Natural killer cell treated with Interleukin-12 subunit alpha and Interleukin-12 subunit beta and Interleukin-15 and Interleukin-18, amount 100 ng/mL, for 72 hours (primary cell): ENCODE data around the gene APC2. TPM values are rescaled to one million over a fixed set of nuclear protein-coding genes. Genes with fewer than 3 reads are reported as not detected.

Experiments
- ATAC-seq, 2 donors: fragments of 150-1000 bp; cut with Tn5 transposase in 1 of 2; sonication (Bioruptor Pico), chemical (Tn5 transposase) in 1 of 2; 2 replicates each; pipeline ENCODE4 v1.10.0; 2021
- DNase-seq: peaks from one replicate; pipeline ENCODE4 v3.0.0; 2022; ENCODE audit warnings: low spot score
- H3K27ac Mint-ChIP-seq, 2 donors: 1 replicate in 1 of 2; 2 replicates in 1 of 2; pipeline ENCODE4 v1.8.0; 2022; ENCODE audit warnings: mixed read lengths in 2 of 2, mild to moderate bottlenecking in 1 of 2, moderate library complexity in 1 of 2
- H3K27me3 Mint-ChIP-seq, 2 donors: 1 replicate in 1 of 2; 2 replicates in 1 of 2; pipeline ENCODE4 v1.8.0; 2022; ENCODE audit warnings: mixed read lengths in 2 of 2
- H3K36me3 Mint-ChIP-seq: one replicate; pipeline ENCODE4 v1.8.0; 2022; ENCODE audit warnings: mixed read lengths
- H3K4me1 Mint-ChIP-seq, 2 donors: 1 replicate in 1 of 2; 2 replicates in 1 of 2; pipeline ENCODE4 v1.8.0; 2022; ENCODE audit warnings: low read depth in 2 of 2, mixed read lengths in 2 of 2, mild to moderate bottlenecking in 1 of 2
- H3K4me3 Mint-ChIP-seq: one replicate; pipeline ENCODE4 v1.8.0; 2022; ENCODE audit warnings: mixed read lengths
- H3K9me3 Mint-ChIP-seq: 2 replicates; pipeline ENCODE4 v1.8.0; 2022; ENCODE audit warnings: mixed read lengths
- total RNA-seq, 2 donors: library from RNA; stranded (reverse); gene quantifications; one replicate each; pipeline ENCODE4 v1.2.3, GENCODE V29; 2022

The APC2 gene
- total RNA-seq, 2 donors from 2014 or later: 0.05 to 0.17 TPM

DNA sequence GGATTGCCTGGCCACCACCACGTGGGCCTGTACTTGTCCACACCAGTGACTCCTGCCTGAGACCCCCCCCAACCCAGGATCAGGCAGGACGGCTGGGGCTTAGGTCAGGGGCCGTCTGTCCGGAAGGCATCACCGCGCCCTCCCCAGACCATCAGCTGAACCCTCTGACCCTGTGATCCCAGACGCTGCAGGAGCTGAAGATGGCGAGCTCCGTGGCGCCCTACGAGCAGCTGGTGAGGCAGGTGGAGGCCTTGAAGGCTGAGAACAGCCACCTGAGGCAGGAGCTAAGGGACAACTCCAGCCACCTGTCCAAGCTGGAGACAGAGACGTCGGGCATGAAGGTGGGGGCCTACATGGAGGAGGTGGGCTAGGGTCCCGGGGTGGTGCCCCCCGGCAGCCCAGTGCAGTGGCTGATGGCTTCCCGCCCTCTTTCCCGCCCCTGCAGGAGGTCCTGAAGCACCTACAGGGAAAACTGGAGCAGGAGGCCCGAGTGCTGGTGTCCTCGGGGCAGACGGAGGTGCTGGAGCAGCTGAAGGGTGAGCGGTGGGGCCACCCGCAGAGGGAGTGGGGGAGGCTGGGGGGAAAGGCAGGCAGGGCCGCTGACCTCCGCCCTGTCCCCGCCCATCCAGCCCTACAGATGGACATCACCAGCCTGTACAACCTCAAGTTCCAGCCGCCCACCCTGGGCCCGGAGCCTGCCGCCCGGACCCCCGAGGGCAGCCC lies 3.0 kb downstream of the APC2 start:
- no peak overlapping the region for H3K4me3 Mint-ChIP-seq
- peaks cover 0 to 18% of the 10 kb centered on the region in 2 donors for H3K4me1 Mint-ChIP-seq
- H3K9me3 Mint-ChIP-seq: no peaks in the 10 kb centered on the region
- no peaks in the 10 kb centered on the region for H3K36me3 Mint-ChIP-seq
- ATAC-seq (no peak), DNase-seq (no peak)
- H3K27me3 Mint-ChIP-seq: peaks cover 29% of the 10 kb centered on the region in 2 donors
- no peak overlapping the region for H3K27ac Mint-ChIP-seq

DNA sequence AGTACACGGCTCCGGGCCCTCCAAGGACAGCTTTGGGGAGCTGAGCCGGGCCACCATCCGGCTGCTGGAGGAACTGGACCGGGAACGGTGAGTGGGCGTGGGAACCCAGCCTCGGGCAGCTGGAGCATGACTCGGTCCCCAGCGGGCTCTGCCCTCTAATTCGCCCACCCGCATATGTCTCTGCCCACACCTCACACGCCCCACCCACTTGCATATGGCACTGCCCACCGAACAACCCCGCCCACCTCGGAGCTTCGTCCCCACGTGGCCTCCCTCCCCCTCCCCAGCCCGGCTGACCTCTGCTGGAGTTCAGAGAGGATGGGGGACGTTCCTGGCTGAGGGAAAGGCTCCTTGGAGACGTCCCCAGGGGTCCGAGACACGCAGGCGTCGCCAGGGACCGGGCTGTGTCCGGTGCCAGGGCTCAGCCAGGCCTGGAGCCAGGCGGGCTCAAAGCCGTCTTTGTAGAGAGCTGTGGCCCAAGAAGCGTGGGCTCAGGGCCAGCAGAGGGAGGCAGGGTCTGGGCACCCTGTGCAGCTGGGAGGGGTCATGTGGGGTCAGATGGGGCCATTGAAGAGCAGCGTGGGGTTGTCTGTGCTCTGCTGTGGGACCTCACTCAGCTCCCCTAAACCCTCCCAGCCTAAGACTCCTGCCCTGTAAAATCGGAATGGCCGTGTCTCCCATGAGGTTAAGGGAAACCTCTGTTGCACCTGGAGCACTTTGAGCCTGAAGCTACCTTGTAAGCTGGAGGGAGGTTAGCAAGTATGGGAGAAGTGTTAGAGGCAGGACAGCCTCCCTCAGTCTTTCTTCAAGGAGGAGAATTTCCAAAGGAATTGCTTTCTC lies 3.8 kb downstream of the APC2 start:
- no peak overlapping the region for H3K27ac Mint-ChIP-seq
- no peak for ATAC-seq
- no peaks in the 10 kb centered on the region for H3K9me3 Mint-ChIP-seq
- H3K36me3 Mint-ChIP-seq: no peaks in the 10 kb centered on the region
- peaks cover 0 to 18% of the 10 kb centered on the region in 2 donors for H3K4me1 Mint-ChIP-seq
- H3K4me3 Mint-ChIP-seq: no peak overlapping the region
- no peak for DNase-seq
- peaks cover 25 to 29% of the 10 kb centered on the region in 2 donors for H3K27me3 Mint-ChIP-seq

DNA sequence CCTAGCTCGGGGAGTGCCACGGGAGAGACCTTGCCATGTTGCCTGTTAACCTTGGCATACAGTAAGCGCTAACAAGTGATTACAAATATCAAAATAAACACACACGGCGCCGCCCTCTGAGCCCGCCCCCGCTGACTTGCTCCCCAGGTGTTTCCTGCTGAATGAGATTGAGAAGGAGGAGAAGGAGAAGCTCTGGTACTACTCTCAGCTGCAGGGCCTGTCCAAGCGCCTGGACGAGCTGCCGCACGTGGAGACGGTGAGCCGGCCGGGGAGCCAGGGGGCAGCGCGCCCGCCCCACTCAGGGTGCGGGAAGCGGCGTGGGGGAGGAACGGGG lies 5.0 kb downstream of the APC2 start:
- no peak overlapping the region for H3K4me3 Mint-ChIP-seq
- ATAC-seq (no peak), DNase-seq (no peak)
- H3K9me3 Mint-ChIP-seq: no peaks in the 10 kb centered on the region
- H3K27me3 Mint-ChIP-seq: peaks cover 17 to 24% of the 10 kb centered on the region in 2 donors
- no peak overlapping the region for H3K27ac Mint-ChIP-seq
- peaks cover 0 to 14% of the 10 kb centered on the region in 2 donors for H3K4me1 Mint-ChIP-seq
- no peaks in the 10 kb centered on the region for H3K36me3 Mint-ChIP-seq

DNA sequence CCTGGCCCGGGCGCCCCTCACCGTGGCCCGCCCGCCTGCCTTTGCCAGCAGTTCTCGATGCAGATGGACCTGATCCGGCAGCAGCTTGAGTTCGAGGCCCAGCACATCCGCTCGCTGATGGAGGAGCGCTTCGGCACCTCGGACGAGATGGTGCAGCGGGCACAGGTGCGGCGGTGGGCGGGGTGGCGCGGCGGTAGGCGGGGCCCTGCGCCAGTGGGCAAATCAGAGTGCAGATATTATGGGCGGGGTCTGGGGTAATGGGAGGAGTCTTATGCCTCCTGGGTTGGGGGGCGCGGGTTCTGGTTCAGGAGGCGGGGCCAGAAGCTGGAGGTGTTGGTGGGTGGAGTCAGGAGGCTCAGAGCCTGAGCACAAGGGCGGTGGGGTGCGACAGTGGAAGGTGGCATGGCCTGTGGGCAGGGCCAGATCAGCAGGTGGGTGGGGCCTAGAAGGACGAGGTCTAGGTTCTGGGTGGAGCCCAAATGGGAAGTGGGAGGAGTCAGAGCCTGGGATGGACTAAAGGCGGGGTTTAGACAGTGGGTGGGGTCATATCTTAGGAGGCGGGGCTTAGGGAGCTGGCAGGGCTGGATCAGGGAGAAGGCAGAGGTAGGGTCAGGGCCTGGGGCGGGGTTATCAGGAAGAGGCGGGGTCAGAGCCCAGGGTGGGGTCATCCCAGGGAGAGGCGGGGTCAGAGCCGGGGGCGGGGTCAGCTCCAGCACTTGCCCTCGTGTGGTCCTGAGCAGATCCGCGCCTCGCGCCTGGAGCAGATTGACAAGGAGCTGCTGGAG lies 5.6 kb downstream of the APC2 start:
- Mint-ChIP-seq H3K27me3 (peaks cover 15 to 24% of the 10 kb centered on the region in 2 donors), H3K4me3 (no peak overlapping the region), H3K4me1 (peaks cover 0 to 14% of the 10 kb centered on the region in 2 donors), H3K36me3 (no peaks in the 10 kb centered on the region), H3K27ac (no peak overlapping the region), H3K9me3 (no peaks in the 10 kb centered on the region)
- DNase-seq (no peak), ATAC-seq (peak; percentile 60 to 81)

DNA sequence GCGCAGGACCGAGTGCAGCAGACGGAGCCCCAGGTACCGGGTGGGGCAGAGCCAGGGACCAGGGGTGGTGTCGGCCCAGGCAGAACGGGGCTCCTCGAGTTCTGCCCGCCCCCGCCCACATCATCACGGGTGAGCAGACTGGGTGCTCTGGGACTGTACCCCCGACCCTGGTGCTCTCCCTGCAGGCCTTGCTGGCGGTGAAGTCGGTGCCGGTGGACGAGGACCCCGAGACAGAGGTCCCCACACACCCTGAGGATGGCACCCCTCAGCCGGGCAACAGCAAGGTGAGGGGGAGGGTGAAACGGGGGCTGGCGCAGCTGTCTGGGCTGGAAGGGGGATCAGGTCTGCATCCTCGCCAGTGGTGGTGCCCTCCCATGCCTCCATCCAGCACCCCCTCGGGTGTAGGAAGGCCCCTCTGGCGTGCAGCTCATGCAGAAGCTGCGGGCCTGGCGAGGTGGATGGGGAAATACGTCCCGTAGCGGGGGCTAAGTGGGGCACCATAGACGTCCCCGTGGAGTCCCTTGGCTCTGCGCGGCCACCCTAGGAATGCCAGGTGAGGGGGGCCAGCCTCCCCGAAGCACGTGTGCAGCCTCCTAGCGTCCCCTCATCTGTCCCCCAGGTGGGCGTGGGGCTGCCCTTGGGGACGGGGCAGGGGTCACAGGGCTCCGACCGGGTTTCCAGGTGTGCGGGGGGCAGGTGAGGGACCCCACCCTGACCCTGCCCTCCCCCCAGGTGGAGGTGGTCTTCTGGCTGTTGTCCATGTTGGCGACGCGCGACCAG lies 6.4 kb downstream of the APC2 start:
- no peak overlapping the region for H3K27ac Mint-ChIP-seq
- no peak overlapping the region for H3K4me3 Mint-ChIP-seq
- peaks cover 7 to 18% of the 10 kb centered on the region in 2 donors for H3K27me3 Mint-ChIP-seq
- H3K36me3 Mint-ChIP-seq: no peaks in the 10 kb centered on the region
- no peak for DNase-seq
- no peaks in the 10 kb centered on the region for H3K9me3 Mint-ChIP-seq
- ATAC-seq: no peak
- H3K4me1 Mint-ChIP-seq: peaks cover 0 to 9% of the 10 kb centered on the region in 2 donors

DNA sequence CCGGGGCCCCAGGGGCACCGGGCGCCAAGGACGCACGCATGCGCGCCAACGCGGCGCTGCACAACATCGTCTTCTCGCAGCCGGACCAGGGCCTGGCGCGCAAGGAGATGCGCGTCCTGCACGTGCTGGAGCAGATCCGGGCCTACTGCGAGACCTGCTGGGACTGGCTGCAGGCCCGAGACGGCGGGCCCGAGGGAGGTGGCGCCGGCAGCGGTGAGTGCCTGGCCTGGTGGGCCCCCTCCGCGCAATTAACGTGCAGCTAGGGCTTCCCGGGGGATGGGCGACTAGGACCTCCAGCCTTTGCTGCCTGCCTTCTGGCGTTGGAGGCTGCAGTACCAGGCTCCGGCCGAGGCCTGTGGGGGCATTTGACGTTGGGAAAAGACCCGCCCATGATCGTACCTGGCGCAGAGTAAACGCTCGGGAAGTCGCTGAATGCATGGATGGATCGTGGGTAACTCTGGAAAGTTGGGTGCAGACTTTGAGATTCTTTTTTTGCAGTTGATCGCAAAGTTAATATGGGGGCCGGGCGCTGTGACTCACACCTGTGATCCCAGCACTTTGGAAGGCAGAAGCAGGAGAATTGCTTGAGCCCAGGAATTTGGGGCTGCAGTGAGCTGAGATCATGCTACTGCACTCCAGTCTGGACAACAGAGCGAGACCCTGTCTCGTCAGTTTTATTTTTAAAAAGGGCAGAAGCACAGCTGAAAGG lies 7.3 kb downstream of the APC2 start:
- Mint-ChIP-seq H3K9me3 (no peaks in the 10 kb centered on the region), H3K27me3 (peaks cover 7 to 16% of the 10 kb centered on the region in 2 donors), H3K27ac (no peak overlapping the region), H3K4me1 (peaks cover 0 to 9% of the 10 kb centered on the region in 2 donors), H3K36me3 (no peaks in the 10 kb centered on the region), H3K4me3 (no peak overlapping the region)
- ATAC-seq (no peak), DNase-seq (no peak)

DNA sequence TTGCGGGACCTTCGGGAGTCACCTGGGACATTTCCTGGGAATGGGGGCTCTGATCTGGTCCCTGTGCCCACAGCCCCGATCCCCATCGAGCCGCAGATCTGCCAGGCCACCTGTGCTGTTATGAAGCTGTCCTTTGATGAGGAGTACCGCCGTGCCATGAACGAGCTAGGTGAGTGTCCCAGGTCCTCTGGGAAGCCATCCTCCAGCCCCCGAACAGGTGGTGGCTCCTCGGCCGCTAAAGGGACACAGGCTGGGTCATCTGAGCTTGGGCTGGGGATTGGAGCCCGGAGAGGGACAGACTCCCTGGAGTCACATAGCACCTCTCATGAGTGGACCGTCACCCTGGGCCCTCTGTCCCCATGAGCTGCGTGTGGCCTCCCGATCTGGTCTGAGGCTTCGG lies 8.0 kb downstream of the APC2 start:
- peaks cover 7 to 16% of the 10 kb centered on the region in 2 donors for H3K27me3 Mint-ChIP-seq
- H3K4me3 Mint-ChIP-seq: no peak overlapping the region
- H3K36me3 Mint-ChIP-seq: no peaks in the 10 kb centered on the region
- H3K27ac Mint-ChIP-seq: no peak overlapping the region
- ATAC-seq: no peak
- DNase-seq: no peak
- H3K9me3 Mint-ChIP-seq: no peaks in the 10 kb centered on the region
- peaks cover 0 to 9% of the 10 kb centered on the region in 2 donors for H3K4me1 Mint-ChIP-seq

DNA sequence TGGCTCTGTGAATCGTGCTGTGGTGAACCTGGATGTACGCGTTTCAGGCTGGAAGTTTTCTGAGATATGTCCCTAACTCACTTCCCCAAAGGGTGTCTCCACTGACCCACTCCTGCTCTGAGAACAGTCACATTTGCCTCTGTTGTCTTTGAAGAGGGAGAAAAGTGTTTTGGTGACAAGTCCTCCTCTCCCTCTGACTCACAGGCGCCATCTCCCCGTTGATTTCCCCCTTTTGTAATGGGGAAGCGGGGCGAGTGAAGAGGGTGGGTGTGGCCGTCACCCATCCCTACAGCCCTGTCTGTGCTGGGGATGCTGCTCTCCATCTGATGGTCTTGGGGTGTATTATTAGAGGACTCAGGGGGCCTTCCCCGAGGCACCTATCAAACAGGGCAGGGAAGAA lies 9.6 kb downstream of the APC2 start:
- no peak for ATAC-seq
- Mint-ChIP-seq H3K4me1 (peaks cover 0 to 5% of the 10 kb centered on the region in 2 donors), H3K36me3 (no peaks in the 10 kb centered on the region), H3K27me3 (peaks cover 0 to 11% of the 10 kb centered on the region in 2 donors), H3K4me3 (no peak overlapping the region), H3K27ac (no peak overlapping the region), H3K9me3 (no peaks in the 10 kb centered on the region)
- no peak for DNase-seq

DNA sequence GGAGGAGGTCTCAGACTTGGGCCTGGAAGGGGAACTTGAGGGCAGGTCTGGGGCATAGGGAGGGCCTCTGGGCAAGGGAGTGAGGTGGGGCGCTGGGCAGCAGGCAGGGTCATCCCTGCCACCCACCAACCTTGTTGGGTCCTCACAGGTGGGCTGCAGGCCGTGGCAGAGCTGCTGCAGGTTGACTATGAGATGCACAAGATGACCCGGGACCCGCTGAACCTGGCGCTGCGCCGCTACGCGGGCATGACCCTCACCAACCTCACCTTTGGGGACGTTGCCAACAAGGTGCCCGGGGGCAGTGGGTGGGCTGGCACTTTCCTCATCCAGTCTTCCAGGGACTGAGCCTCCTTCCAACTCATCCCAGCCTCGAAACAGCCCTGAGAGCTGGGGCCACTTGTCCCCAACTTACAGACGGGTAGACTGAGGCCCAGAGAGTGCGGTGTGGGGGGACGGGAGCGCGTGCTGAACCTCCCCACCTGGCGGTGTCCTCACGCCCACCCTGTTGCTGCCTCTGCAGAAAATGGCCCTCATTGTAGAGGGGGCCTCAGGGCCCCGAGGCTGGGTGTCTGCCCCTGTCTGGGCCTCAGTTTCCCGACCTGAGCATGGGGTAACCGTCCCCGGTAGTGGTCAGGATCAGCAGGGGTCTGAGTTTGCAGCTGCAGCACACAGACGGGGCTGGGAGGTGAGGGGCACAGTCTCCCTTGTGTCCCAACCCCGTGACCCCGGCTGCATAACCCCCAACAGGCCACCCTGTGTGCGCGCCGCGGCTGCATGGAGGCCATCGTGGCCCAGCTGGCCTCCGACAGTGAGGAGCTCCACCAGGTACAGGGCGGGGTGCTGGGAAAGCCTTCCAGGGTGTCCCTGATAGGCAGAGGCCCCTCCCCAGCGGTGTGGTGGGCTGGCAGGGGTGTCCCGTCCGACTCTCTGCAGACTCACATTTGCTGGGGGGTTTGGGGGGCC lies 10.4 kb downstream of the APC2 start:
- Mint-ChIP-seq H3K27me3 (peaks cover 0 to 9% of the 10 kb centered on the region in 2 donors), H3K4me1 (peaks cover 0 to 5% of the 10 kb centered on the region in 2 donors), H3K36me3 (no peaks in the 10 kb centered on the region), H3K27ac (no peak overlapping the region), H3K4me3 (no peak overlapping the region), H3K9me3 (no peaks in the 10 kb centered on the region)
- ATAC-seq: no peak
- DNase-seq: no peak

DNA sequence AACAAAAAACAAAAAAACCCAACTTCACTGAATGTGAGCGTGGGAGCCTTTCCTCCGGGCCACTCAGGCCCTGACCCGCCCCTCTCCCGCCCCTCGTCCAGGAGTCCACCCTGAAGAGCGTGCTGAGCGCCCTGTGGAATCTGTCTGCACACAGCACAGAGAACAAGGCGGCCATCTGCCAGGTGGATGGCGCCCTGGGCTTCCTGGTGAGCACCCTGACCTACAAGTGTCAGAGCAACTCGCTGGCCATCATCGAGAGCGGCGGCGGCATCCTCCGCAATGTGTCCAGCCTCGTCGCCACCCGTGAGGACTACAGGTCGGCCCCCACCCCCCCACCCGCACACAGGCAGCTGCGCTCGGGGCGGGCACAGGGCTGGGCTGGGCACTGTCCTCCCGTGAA lies 11.9 kb downstream of the APC2 start:
- Mint-ChIP-seq H3K36me3 (no peaks in the 10 kb centered on the region), H3K9me3 (no peaks in the 10 kb centered on the region), H3K27me3 (peaks cover 0 to 4% of the 10 kb centered on the region in 2 donors), H3K4me1 (no peaks in the 10 kb centered on the region), H3K27ac (no peak overlapping the region), H3K4me3 (no peak overlapping the region)
- DNase-seq: no peak
- no peak for ATAC-seq

DNA sequence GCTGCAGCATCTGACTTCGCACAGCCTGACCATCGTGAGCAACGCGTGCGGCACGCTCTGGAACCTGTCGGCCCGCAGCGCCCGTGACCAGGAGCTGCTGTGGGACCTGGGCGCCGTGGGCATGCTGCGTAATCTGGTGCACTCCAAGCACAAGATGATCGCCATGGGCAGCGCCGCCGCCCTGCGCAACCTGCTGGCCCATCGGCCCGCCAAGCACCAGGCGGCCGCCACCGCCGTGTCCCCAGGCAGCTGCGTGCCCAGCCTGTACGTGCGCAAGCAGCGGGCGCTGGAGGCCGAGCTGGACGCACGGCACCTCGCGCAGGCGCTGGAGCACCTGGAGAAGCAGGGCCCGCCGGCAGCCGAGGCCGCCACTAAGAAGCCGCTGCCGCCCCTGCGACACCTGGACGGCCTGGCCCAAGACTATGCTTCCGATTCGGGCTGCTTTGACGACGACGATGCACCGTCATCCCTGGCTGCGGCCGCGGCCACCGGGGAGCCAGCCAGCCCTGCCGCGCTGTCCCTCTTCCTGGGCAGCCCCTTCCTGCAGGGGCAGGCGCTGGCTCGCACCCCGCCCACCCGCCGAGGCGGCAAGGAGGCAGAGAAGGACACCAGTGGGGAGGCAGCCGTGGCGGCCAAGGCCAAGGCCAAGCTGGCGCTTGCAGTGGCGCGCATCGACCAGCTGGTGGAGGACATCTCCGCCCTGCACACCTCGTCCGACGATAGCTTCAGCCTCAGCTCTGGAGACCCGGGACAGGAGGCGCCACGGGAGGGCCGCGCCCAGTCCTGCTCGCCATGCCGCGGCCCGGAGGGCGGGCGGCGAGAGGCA lies 15.5 kb downstream of the APC2 start:
- H3K9me3 Mint-ChIP-seq: no peaks in the 10 kb centered on the region

More for the DNA sequence above, 15.5 kb downstream of the APC2 start:
- no peak for DNase-seq
- H3K36me3 Mint-ChIP-seq: no peaks in the 10 kb centered on the region
- no peak overlapping the region for H3K27ac Mint-ChIP-seq
- H3K27me3 Mint-ChIP-seq: no peaks in the 10 kb centered on the region
- no peak overlapping the region for H3K4me3 Mint-ChIP-seq
- peaks cover 0 to 3% of the 10 kb centered on the region in 2 donors for H3K4me1 Mint-ChIP-seq
- peak; percentile 50 to 68 for ATAC-seq
